Endothelial cell of umbilical vein (primary cell): ENCODE measurements around the gene EFEMP1. TPM values are rescaled to one million over a fixed set of nuclear protein-coding genes. Genes with fewer than 3 reads are reported as not detected.
A peak's percentile ranks its signal among the peaks of the same experiment; 100 is the strongest.

Source experiments
- BruUV-seq: library from RNA; stranded (reverse); fragments of 400-500 nt; replicated peaks from 2 replicates; lab custom pipeline; 2021; lab: Mats Ljungman, UMichigan
- CTCF ChIA-PET: fragments of 300-600, 350-600 bp; sonication (Branson Sonifier 250); formaldehyde crosslinking; loops from one replicate; lab custom pipeline; 2021; ENCODE audit warnings: antibody characterized with exemption, inconsistent platforms; lab: Charles Lee
- POLR2A ChIA-PET: fragments of 300-600, 350-600 bp; sonication (Branson Sonifier 250); formaldehyde crosslinking; loops from one replicate; lab custom pipeline; 2021; ENCODE audit warnings: antibody characterized with exemption, inconsistent platforms; lab: Charles Lee
- DNase-seq: peaks from one replicate; pipeline ENCODE4 v3.0.0-alpha.2; 2011; ENCODE audit warnings: low read depth, low spot score
- FAIRE-seq: peaks from 2 replicates; lab custom pipeline; 2011; peaks lifted over from hg19 to GRCh38; lab: Jason Lieb, UNC
- H2AFZ ChIP-seq: 2 replicates; pipeline ENCODE4 v1.6.0; 2012; ENCODE audit warnings: low read depth, low read length, control low read depth, inconsistent platforms
- H3K27ac ChIP-seq: 2 replicates; pipeline ENCODE4 v1.5.1; 2011; ENCODE audit warnings: low read depth, mild to moderate bottlenecking, control low read depth, low read length, moderate library complexity; ENCODE audit not compliant: insufficient read depth
- H3K27me3 ChIP-seq, 2 experiments: 2 replicates each; pipeline versions ENCODE4 v1.6.0 to v1.6.1; 2011; ENCODE audit warnings: low read length in 2 of 2, mixed read lengths in 1 of 2; ENCODE audit not compliant: control insufficient read depth in 2 of 2, insufficient read depth in 2 of 2
- H3K36me3 ChIP-seq, 2 experiments: 2 replicates in 1 of 2; 3 replicates in 1 of 2; pipeline ENCODE4 v1.5.1; 2011; ENCODE audit warnings: low read length in 2 of 2, mild to moderate bottlenecking in 1 of 2, moderate library complexity in 1 of 2; ENCODE audit not compliant: control insufficient read depth in 2 of 2, insufficient read depth in 2 of 2; ENCODE audit errors: extremely low read depth in 1 of 2
- H3K4me1 ChIP-seq: 3 replicates; pipeline ENCODE4 v1.5.1; 2011; ENCODE audit warnings: mild to moderate bottlenecking, low read length; ENCODE audit not compliant: control insufficient read depth, insufficient read depth; ENCODE audit errors: extremely low read depth
- H3K4me2 ChIP-seq: 2 replicates; pipeline ENCODE4 v1.6.1; 2011; ENCODE audit warnings: low read length, control low read depth, mixed read lengths; ENCODE audit not compliant: insufficient read depth
- H3K4me3 ChIP-seq, 3 experiments: fragments of 200-600 bp in 1 of 3; sonication (generic), shearing (Covaris generic) in 1 of 3; replicated peaks in 1 of 3; 2 replicates each; pipeline ENCODE4 v1.5.1; 2011 to 2016; ENCODE audit warnings: control low read depth in 3 of 3, low read length in 3 of 3, mild to moderate bottlenecking in 2 of 3, inconsistent platforms in 1 of 3, low read depth in 1 of 3, moderate library complexity in 1 of 3; ENCODE audit not compliant: insufficient read depth in 1 of 3
- H3K79me2 ChIP-seq: 2 replicates; pipeline ENCODE4 v1.6.0; 2012; ENCODE audit warnings: low read length, inconsistent platforms; ENCODE audit not compliant: control insufficient read depth, insufficient read depth
- H3K9ac ChIP-seq: replicated peaks from 2 replicates; pipeline ENCODE3; 2011; ENCODE audit warnings: low read length, control low read depth; ENCODE audit not compliant: insufficient read depth; ENCODE audit errors: extremely low read depth
- H3K9me1 ChIP-seq: replicated peaks from 3 replicates; pipeline ENCODE4 v1.6.0; 2011; ENCODE audit warnings: mild to moderate bottlenecking, low read length; ENCODE audit not compliant: control insufficient read depth, insufficient read depth; ENCODE audit errors: extremely low read depth
- H3K9me3 ChIP-seq: replicated peaks from 2 replicates; pipeline ENCODE4 v1.5.1; 2012; ENCODE audit warnings: low read length, inconsistent platforms; ENCODE audit not compliant: control insufficient read depth, insufficient read depth
- H4K20me1 ChIP-seq: replicated peaks from 2 replicates; pipeline ENCODE3; 2011; ENCODE audit warnings: mild to moderate bottlenecking, low read length; ENCODE audit not compliant: control insufficient read depth, insufficient read depth; ENCODE audit errors: extremely low read depth
- EZH2 ChIP-seq: IDR thresholded peaks from 2 replicates; pipeline ENCODE4 v1.6.1; 2012; ENCODE audit warnings: borderline replicate concordance, low read depth, mild to moderate bottlenecking, moderate library complexity, low read length, inconsistent platforms; ENCODE audit not compliant: severe bottlenecking
- JUN ChIP-seq: IDR thresholded peaks from 2 replicates; pipeline ENCODE4 v1.6.1; 2011; ENCODE audit warnings: borderline replicate concordance, low read depth; ENCODE audit not compliant: insufficient read length, insufficient read depth
- MYC ChIP-seq: IDR thresholded peaks from one replicate; pipeline ENCODE4 v1.6.1; 2011; ENCODE audit warnings: mild to moderate bottlenecking, low read depth, low read length
- POLR2AphosphoS5 ChIP-seq: IDR thresholded peaks from 2 replicates; pipeline ENCODE4 v1.6.1; 2012; ENCODE audit warnings: low read depth, mild to moderate bottlenecking, control low read depth, low read length, moderate library complexity; ENCODE audit not compliant: insufficient read depth
- dilution Hi-C: fragments of 300-500 bp; cut with MboI; formaldehyde crosslinking; loops from one replicate; pipeline ENCODE4 v1.15.0; 2019; ENCODE audit warnings: low sequenced_read_pairs; ENCODE audit not compliant: extremely low pct_ligation_motif_present
- intact Hi-C: fragments of 100-400 bp; cut with micrococcal nuclease; formaldehyde crosslinking; loops from one replicate; pipeline ENCODE4 v1.10.0; 2022
- polyA plus RNA-seq, 4 experiments: library from polyadenylated mRNA; depleted of rRNA in 3 of 4; stranded (reverse) in 3 of 4; unstranded in 1 of 4; fragments of >200 nt; gene quantifications; 2 replicates each; pipeline versions ENCODE4 v1.2.1 to v1.2.3, GENCODE V29; 2011 to 2012; ENCODE audit warnings: missing spikeins in 1 of 4
- total RNA-seq: library from RNA; stranded (reverse); gene quantifications from 2 replicates; pipeline ENCODE4 v1.2.3, GENCODE V29; 2021
- TF ChIP-seq, protein P1 (sequence below): IDR thresholded peaks from 2 replicates; pipeline ENCODE4 v1.6.1; 2011; ENCODE audit not compliant: insufficient read depth, insufficient read length

Gene EFEMP1
- total and polyA plus RNA-seq, 2 donors (not counting 3 experiments of a cell fraction or from before 2014, with no cell fraction given): 2,981 to 11,813 TPM

DNA sequence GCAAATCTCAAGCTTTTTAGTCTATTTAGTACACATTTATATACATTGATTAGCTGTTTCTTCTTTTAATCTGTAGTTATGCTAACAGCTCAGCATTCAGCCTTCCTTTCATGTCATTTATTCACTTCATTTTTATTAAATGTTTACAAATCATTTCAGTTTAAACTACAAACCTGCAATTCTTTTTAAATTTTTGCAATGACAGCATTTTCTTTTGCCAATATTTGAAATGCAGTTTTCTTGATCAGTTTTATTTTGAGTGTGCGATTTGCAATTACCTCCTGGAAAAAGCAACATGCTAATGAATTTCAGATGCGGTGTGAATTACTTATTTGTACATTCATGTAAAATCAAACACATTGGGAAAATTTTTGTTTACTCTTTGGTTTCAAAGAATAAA is 13.5 kb downstream of the EFEMP1 start:
- H3K27me3 ChIP-seq: no peaks in the 10 kb centered on the region
- dilution Hi-C loops: no loop called here
- H3K9me3 ChIP-seq: no peaks in the 10 kb centered on the region
- H3K79me2 ChIP-seq: peaks cover 99% of the 10 kb centered on the region
- no peak overlapping the region for H2AFZ ChIP-seq
- no TSS peak for BruUV-seq
- peaks cover 72% of the 10 kb centered on the region for H3K4me1 ChIP-seq
- H3K9me1 ChIP-seq: no peaks in the 10 kb centered on the region
- H3K27ac ChIP-seq: no peak overlapping the region
- peaks cover 24 to 44% of the 10 kb centered on the region in 2 experiments for H3K36me3 ChIP-seq
- POLR2A ChIA-PET: interaction anchor here (1.2 to 1.7 kb wide), 2 partner anchors 14 to 82 kb away, joined by 4 read pairs; partner anchors contain the start of gene EFEMP1
- CTCF ChIA-PET: interaction anchor here (0.9 to 1.4 kb wide), 3 partner anchors 9 to 221 kb away, joined by 3 to 4 read pairs (median 4); no protein-coding TSS in a partner anchor
- H3K4me3 ChIP-seq: peak overlapping the region in 1 of 3 experiments; percentile 3
- DNase-seq (no peak), FAIRE-seq (no peak)
- no peak for TF ChIP-seq EZH2
- TF ChIP-seq, protein P1, sequence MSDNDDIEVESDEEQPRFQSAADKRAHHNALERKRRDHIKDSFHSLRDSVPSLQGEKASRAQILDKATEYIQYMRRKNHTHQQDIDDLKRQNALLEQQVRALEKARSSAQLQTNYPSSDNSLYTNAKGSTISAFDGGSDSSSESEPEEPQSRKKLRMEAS: no peak
- peak overlapping the region; percentile 53 for H3K4me2 ChIP-seq
- intact Hi-C loops: no loop called here
- H4K20me1 ChIP-seq: peaks cover 6% of the 10 kb centered on the region
- no peak overlapping the region for H3K9ac ChIP-seq

DNA sequence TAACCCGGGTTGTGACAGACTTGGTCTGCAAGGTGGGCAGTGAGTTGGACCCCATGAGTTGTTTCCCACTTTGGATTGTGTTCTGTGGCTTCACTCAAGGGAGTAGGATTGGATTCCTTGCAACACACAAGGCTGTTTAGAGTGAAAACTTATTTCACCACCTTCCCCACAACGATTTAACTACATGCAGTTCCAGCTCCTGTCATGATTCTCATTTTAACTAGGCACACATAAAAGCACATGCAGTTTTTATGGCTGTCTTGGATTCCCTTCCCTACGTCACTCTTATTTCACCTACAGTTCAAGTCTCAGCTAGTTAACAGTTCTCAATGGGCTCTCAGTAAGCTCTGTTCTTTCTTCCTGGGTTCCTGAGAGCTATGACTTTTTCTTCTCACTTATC is 15.9 kb downstream of the EFEMP1 start:
- no peak overlapping the region for H3K4me2 ChIP-seq
- H3K36me3 ChIP-seq: peaks cover 30 to 50% of the 10 kb centered on the region in 2 experiments
- H3K27me3 ChIP-seq: no peaks in the 10 kb centered on the region
- dilution Hi-C loops: no loop called here
- BruUV-seq: no TSS peak
- H3K9me3 ChIP-seq: no peaks in the 10 kb centered on the region
- H3K79me2 ChIP-seq: peaks cover 99% of the 10 kb centered on the region
- no peak for FAIRE-seq
- peaks cover 12% of the 10 kb centered on the region for H4K20me1 ChIP-seq
- POLR2A ChIA-PET: interaction anchor here (0.7 kb wide), 1 partner anchor 16 kb away, joined by 3 read pairs; no protein-coding TSS in a partner anchor
- intact Hi-C loops: no loop called here
- CTCF ChIA-PET: interaction anchor here (0.8 to 1.1 kb wide), 2 partner anchors 102 to 226 kb away, joined by 3 to 4 read pairs; no protein-coding TSS in a partner anchor
- H3K4me1 ChIP-seq: peaks cover 70% of the 10 kb centered on the region
- DNase-seq: no peak
- H3K9ac ChIP-seq: no peak overlapping the region
- H3K4me3 ChIP-seq: no peak overlapping the region
- no peak overlapping the region for H3K27ac ChIP-seq
- H2AFZ ChIP-seq: no peak overlapping the region
- no peaks in the 10 kb centered on the region for H3K9me1 ChIP-seq
- TF ChIP-seq POLR2AphosphoS5 (peak; percentile 43), JUN (no peak), MYC (no peak), EZH2 (no peak)
